ENCODE data around the gene NUP88.

Gene NUP88

GRCh38 chr17:5431234-5431633 lies 11.8 kb upstream of the NUP88 start:
- TF ChIP-seq, protein P1, sequence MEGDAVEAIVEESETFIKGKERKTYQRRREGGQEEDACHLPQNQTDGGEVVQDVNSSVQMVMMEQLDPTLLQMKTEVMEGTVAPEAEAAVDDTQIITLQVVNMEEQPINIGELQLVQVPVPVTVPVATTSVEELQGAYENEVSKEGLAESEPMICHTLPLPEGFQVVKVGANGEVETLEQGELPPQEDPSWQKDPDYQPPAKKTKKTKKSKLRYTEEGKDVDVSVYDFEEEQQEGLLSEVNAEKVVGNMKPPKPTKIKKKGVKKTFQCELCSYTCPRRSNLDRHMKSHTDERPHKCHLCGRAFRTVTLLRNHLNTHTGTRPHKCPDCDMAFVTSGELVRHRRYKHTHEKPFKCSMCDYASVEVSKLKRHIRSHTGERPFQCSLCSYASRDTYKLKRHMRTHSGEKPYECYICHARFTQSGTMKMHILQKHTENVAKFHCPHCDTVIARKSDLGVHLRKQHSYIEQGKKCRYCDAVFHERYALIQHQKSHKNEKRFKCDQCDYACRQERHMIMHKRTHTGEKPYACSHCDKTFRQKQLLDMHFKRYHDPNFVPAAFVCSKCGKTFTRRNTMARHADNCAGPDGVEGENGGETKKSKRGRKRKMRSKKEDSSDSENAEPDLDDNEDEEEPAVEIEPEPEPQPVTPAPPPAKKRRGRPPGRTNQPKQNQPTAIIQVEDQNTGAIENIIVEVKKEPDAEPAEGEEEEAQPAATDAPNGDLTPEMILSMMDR (IDR thresholded peaks at IDR 0.05), result peak; percentile 46; the same call in 1 of the 2 replicates
- 0 out of 2 replicates have a peak overlapping the region, but pooled peaks have one; percentile 17 for H3K27ac ChIP-seq

DNA sequence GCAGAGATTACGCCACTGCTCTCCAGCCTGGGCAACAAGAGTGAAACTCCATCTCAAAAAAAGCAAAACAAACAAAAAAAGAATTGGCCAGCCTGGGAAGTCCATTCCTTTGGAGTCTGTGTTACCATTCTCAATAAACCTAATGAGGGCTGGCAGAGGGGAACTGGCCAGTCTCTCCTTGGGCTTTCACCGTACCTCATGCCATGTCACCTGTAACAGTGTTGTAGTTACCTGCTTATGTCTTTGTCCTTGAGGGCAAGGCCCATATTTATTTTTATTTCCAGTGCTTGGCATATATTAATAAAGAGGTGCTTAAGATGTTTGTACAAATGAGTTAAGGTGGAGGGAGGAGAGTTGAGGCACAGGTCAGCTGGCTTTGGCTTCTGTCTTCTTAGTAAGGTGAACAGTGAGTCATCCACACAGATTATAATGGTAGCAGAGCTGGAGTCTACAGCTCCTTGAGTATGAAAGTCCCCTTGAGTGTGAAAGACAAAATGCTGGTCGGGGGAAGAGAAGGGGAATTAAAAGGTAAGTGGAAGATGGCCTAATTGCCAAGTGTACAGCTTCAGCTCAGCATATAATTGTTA lies 11.0 kb upstream of the NUP88 start:
- H3K27ac ChIP-seq, result peak overlapping the region; percentile 54
- TF ChIP-seq ZFX (IDR thresholded peaks at IDR 0.05; ENCODE audit: borderline replicate concordance), result no peak
- TF ChIP-seq, protein P1 (IDR thresholded peaks at IDR 0.05), result no peak

DNA sequence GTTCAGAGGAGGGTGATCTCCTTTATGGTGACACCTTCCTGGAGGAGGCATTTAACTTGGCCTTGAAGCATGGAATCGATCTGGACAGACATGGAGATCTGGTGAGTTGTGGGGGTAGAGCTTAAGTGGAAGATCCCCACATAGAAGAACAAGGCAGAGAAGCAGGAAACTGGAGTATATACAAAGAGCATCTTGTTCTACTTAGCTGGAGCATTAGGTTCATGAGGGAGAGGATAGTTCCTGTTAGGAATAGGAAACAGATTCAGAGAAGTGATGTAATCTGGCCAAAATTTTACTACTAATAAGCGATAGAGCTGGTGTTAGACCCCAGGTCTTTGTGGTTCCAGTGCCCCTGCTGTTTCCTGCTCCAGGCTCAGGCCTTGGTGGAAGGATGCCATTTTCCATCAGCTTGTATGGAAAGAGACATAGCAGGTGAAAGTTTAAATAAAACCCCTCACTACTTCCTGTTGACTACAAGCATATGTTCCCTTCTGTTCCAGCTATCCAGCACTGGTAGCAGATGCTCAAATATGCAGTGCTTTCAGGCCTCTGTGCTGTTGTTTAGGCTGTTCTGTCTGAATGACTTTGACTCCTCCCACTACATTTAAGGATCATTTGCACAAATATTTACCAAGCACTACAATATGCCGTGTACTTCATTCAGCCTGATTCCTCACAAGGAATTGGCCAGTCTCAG lies 9.9 kb upstream of the NUP88 start:
- H3K27ac ChIP-seq, result peak overlapping the region; percentile 54
- no peak for TF ChIP-seq ZFX (IDR thresholded peaks at IDR 0.05; ENCODE audit: borderline replicate concordance)

DNA sequence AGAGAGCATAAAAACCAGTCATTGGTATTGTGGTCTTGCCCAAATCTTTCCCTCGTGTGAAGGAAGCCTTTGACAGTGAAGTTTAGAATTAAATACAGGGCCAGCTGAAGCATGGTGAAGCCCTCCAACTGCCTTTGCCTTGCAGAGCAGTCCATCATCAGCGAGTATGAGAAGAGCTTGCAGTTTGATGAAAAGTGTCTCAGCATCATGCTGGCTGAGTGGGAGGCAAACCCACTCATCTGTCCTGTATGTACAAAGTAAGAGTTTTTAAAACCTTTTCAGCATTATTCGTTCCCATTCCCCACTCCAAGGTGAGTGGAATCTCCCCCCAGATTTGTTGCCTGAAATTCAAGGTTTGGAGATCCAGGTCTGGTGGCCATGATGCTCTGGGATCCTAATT lies 6.4 kb upstream of the NUP88 start:
- TF ChIP-seq, protein P1 (IDR thresholded peaks at IDR 0.05), result no peak
- H3K27ac ChIP-seq, result no peak overlapping the region

DNA sequence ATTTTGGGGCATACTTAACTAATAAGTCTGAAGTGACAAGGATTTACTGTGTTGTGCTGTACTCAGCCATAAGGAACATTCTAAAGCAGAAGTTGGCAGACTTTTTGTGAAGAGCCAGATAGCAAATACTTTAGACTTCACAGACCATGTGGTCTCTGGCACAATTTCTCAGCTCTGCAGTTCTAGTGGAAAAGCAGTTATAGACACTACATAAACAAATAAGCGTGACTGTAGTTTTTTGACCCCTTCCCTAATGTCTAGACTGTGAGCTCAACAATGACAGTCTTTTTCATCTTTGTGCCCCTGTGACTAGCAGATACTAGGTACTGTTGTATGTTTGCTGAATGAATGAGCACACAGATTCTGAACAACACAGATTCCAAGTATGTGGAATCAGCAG lies 5.4 kb upstream of the NUP88 start:
- no peak for TF ChIP-seq ZFX (IDR thresholded peaks at IDR 0.05; ENCODE audit: borderline replicate concordance)
- TF ChIP-seq, protein P1 (IDR thresholded peaks at IDR 0.05), result no peak
- no peak overlapping the region for H3K27ac ChIP-seq

DNA sequence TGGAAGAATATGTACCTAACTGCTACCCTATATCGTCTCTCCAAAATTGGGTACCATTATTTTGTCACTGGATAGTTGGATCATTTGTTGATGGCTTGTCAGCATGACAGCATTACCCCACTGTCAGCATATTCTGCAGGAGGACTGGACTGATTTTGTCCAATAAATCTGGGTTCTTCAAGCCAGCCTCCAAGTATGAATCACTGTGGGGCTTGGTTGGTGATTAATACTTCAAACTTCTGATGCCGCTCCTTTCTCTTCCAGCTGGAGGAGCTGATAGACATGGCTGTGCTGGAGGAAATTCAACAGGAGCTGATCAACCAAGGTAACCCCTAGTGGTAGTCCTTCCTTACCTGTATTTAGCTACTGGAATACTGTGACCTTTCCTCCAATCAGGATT lies 3.0 kb upstream of the NUP88 start:
- TF ChIP-seq ZFX (IDR thresholded peaks at IDR 0.05; ENCODE audit: borderline replicate concordance), result no peak
- TF ChIP-seq, protein P1 (IDR thresholded peaks at IDR 0.05), result no peak
- H3K27ac ChIP-seq, result no peak overlapping the region

GRCh38 chr17:5419959-5420653 lies 644 bp upstream of the NUP88 start, which contains the start of gene RPAIN:
Gene RPAIN (plus strand): TSS chr17:5420182. CDS start chr17:5420211, 29 bp downstream.
- peak within 1 kb of the TSS; percentile 94 for H3K27ac ChIP-seq
- no peak for TF ChIP-seq ZFX (IDR thresholded peaks at IDR 0.05; ENCODE audit: borderline replicate concordance)
- TF ChIP-seq, protein P1 (IDR thresholded peaks at IDR 0.05), result no peak

All from 22Rv1 (cell line).